Fibroblast of lung (primary cell): Measurements from ENCODE around the gene MOBP.
"Not testable (repeated sequence)": the region's sequence is repeated elsewhere in the genome, so short reads cannot be mapped to it uniquely, and the experiment has no call there.

ENCODE experiments used
- EZH2 ChIP-seq: IDR thresholded peaks from 2 replicates; pipeline ENCODE4 v1.5.1; 2012; ENCODE audit warnings: low read length, control low read depth, mild to moderate bottlenecking; ENCODE audit errors: missing control alignments
- TF ChIP-seq, protein P1 (sequence below), 2 donors: IDR thresholded peaks in 1 of 2; conservative IDR thresholded peaks in 1 of 2; 1 replicate in 1 of 2; 2 replicates in 1 of 2; pipeline ENCODE4 v1.5.1; 2011 to 2012; ENCODE audit warnings: low read length in 2 of 2, control low read depth in 1 of 2, inconsistent platforms in 1 of 2, low read depth in 1 of 2, mild to moderate bottlenecking in 1 of 2

DNA sequence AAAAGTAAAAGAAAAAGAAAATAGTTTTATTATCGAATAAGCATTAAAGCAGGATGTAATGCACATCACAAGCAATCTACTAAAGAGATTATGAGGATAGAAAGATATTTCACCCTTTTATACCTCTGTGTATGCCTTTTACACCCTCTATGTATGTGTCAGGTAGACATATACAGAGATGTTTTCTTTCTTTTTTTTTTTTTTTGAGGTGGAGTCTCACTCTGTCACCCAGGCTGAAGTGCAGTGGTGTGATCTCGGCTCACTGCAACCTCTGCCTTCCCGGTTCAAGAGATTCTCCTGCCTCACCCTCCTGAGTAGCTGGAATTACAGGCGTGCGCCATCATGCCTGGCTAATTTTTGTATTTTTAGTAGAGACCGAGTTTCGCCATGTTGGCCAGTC is 13.6 kb upstream of the MOBP start:
- TF ChIP-seq, protein P1, sequence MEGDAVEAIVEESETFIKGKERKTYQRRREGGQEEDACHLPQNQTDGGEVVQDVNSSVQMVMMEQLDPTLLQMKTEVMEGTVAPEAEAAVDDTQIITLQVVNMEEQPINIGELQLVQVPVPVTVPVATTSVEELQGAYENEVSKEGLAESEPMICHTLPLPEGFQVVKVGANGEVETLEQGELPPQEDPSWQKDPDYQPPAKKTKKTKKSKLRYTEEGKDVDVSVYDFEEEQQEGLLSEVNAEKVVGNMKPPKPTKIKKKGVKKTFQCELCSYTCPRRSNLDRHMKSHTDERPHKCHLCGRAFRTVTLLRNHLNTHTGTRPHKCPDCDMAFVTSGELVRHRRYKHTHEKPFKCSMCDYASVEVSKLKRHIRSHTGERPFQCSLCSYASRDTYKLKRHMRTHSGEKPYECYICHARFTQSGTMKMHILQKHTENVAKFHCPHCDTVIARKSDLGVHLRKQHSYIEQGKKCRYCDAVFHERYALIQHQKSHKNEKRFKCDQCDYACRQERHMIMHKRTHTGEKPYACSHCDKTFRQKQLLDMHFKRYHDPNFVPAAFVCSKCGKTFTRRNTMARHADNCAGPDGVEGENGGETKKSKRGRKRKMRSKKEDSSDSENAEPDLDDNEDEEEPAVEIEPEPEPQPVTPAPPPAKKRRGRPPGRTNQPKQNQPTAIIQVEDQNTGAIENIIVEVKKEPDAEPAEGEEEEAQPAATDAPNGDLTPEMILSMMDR (conservative IDR thresholded peaks at IDR 0.05 in 1 of 2, IDR thresholded peaks at IDR 0.05 in 1 of 2; ENCODE audit: low read depth in 1 of 2, low read length in 2 of 2), result not testable (repeated sequence)
- not testable (repeated sequence) for TF ChIP-seq EZH2
